Mononuclear cell (primary cell): Measurements from ENCODE around the gene LRCH2. TPM values are rescaled to one million over a fixed set of nuclear protein-coding genes. Genes with fewer than 3 reads are reported as not detected.

Source experiments
- H3K27me3 ChIP-seq: 2 replicates; pipeline ENCODE4 v1.6.0; 2011; ENCODE audit warnings: low read length, control low read depth; ENCODE audit not compliant: insufficient read depth
- H3K4me1 ChIP-seq: 2 replicates; pipeline ENCODE4 v1.5.1; 2011; ENCODE audit warnings: mild to moderate bottlenecking, low read length, control low read depth; ENCODE audit not compliant: insufficient read depth
- H3K4me3 ChIP-seq: 2 replicates; pipeline ENCODE4 v1.5.1; 2011; ENCODE audit warnings: mild to moderate bottlenecking, low read length, moderate library complexity
- H3K9me3 ChIP-seq: 2 replicates; pipeline ENCODE4 v1.5.1; 2011; ENCODE audit warnings: low read depth, mild to moderate bottlenecking, control low read depth, low read length
- total RNA-seq: library from RNA; depleted of rRNA; stranded (reverse); fragments of >200 nt; gene quantifications from one replicate; pipeline ENCODE4 v1.2.3, GENCODE V29; 2012

Gene LRCH2
- total RNA-seq, 1 donor: not detected

DNA sequence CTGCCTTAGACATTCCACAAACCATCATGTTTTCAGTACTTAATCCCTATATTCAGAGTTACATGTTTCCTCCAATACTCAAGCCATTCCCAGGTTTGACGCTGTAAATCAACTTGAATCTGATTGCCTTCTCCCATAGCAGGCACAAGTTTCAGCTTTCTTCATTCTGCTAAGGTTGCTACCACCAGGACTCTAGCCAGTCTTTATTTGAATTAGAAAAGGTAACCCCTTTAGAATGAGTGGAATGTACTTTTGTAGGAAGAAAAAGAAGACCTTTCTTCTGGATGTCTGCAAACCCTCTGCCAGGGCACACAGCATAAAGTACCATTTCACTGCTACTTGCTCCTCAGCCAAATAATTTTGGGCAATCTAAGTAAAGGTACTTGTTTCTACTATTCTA, 55.4 kb downstream of the LRCH2 start:
- H3K9me3 ChIP-seq: no peaks in the 10 kb centered on the region
- H3K4me1 ChIP-seq: no peaks in the 10 kb centered on the region
- no peak overlapping the region for H3K4me3 ChIP-seq
- H3K27me3 ChIP-seq: no peaks in the 10 kb centered on the region

DNA sequence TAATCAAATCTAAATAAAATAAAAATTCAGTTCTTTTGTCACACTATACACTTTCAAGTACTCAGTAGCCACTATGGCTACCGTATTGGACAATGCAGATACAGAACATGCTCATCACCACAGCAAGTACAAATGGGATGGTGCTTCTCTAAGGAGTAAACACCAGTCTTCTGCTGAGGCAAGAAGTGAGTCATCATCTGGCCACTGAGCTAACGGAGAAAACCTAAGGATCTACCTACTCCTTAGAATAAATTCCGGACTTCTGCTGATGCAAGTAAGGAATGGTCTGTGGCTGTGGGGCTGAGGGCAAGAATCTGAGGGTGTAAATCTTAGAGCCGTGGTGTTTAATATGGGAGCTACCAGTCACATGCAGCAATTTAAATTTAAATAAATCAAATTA, 56.0 kb downstream of the LRCH2 start:
- Histone ChIP-seq H3K9me3 (no peaks in the 10 kb centered on the region), H3K4me1 (no peaks in the 10 kb centered on the region), H3K4me3 (no peak overlapping the region), H3K27me3 (no peaks in the 10 kb centered on the region)

DNA sequence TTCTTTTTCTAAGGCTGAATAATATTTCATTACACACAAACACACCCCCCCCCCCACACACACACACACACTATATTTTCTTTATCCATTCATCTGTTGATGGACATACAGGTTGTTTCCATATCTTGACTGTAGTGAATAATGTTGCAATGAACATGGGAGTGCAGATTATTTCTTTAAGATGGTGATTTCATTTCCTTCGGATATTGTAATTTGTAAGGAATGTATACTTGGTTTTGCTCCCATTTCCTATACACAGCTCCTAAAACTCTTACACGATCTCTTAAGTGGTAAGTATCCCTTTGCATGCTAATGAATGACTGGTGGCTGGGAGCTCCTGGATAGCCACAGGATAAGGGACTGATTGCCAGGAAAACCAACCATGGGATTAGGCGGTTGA, 59.3 kb downstream of the LRCH2 start:
- no peaks in the 10 kb centered on the region for H3K27me3 ChIP-seq
- H3K4me3 ChIP-seq: no peak overlapping the region
- no peaks in the 10 kb centered on the region for H3K9me3 ChIP-seq

DNA sequence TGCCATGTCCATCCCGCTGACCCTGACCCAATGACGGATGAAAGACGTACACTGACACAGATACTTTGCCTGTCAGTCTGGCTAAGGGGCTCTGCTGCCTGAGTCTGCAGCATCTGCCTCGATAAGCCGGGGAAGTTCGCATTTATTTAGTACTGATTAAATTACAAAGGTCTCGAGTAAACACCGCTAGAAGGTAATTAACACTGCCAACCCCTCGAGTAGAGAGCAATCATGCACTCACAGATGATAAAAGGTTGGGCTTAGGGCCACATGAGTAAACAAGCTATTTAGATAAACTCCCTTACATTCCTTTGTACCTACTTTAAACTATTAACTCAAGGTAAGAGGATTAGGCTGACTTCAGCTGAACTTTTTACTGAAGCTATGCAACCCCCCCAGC, 60.7 kb downstream of the LRCH2 start:
- Histone ChIP-seq H3K4me3 (no peak overlapping the region), H3K27me3 (no peaks in the 10 kb centered on the region), H3K9me3 (no peaks in the 10 kb centered on the region), H3K4me1 (no peaks in the 10 kb centered on the region)

More for the DNA sequence above, 59.3 kb downstream of the LRCH2 start:
- H3K4me1 ChIP-seq: no peaks in the 10 kb centered on the region

DNA sequence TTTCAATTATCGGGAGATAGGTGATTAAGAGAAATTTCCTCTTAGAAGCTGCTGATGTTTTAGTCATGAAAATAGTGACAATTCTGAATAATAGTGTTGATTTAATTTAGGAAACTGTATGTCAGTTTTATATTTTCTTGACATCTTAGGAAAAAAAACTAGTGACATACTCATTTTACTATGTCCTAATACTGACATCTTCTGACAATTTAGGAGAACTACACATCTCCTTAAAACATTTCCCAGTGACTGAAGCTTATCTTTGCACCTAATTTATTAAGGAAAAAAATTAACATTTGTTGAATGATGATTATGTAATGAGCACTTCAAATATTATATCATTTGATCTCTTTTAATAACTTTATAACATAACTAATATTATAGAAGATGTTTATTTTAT, 86.7 kb downstream of the LRCH2 start:
- no peaks in the 10 kb centered on the region for H3K9me3 ChIP-seq
- no peak overlapping the region for H3K4me3 ChIP-seq
- no peaks in the 10 kb centered on the region for H3K4me1 ChIP-seq

DNA sequence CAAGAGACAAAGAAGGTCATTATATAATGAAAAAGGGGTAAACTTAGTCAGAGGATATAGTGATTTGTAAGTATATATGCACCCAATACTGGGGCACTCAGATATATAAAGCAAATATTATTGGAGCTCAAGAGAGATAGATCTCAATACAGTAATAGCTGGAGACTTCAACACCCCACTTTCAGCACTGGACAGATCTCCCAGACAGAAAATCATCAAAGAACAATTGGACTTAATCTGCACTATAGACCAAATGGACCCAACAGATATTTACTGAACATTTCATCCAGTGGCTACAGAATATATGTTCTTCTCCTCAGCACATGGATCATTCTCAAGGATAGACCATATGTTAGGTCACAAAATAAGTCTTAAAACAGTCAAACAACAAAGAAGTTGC, 91.8 kb downstream of the LRCH2 start:
- Histone ChIP-seq H3K4me3 (no peak overlapping the region), H3K27me3 (no peaks in the 10 kb centered on the region), H3K9me3 (no peaks in the 10 kb centered on the region), H3K4me1 (no peaks in the 10 kb centered on the region)

More for the DNA sequence above, 86.7 kb downstream of the LRCH2 start:
- no peaks in the 10 kb centered on the region for H3K27me3 ChIP-seq

DNA sequence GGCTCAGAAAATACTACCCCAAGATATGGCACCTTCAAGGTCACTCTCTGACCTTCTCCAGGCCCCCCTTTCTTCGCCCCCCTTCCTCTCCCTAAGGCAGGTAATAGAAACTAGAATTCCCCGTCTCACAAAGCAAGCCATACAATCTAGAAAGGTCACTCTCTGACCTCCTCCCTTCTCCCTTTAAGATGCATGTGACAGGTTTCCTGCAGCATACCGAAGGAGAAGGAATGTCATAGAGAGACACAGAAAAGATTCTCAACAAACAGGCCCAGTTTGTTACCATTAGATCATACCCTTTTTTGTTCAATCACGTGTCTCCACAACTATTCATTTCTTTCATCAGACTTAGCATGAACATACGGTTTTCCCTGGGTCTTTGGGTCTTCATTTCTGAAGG, 95.9 kb downstream of the LRCH2 start:
- Histone ChIP-seq H3K9me3 (no peaks in the 10 kb centered on the region), H3K4me1 (no peaks in the 10 kb centered on the region), H3K27me3 (no peaks in the 10 kb centered on the region), H3K4me3 (no peak overlapping the region)

DNA sequence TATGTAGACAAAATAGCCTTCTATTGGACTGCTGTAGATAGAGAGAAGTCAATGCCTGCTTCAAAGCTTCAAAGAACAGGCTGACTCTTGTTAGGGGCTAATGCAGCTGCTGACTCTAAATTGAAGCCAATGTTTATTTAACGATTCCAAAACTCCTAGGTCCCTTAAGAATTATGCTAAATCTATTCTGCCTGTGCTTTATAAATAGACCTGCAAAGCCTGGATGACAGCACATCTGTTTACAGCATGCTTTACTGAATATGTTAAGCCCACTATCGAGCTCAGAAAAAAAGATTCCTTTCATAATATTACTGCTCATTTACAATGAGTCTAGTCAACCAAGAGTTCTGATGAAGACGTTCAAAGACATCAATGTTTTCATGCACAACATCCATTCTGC, 99.5 kb downstream of the LRCH2 start:
- H3K27me3 ChIP-seq: no peaks in the 10 kb centered on the region
- H3K9me3 ChIP-seq: no peaks in the 10 kb centered on the region
- H3K4me1 ChIP-seq: no peaks in the 10 kb centered on the region
- no peak overlapping the region for H3K4me3 ChIP-seq

DNA sequence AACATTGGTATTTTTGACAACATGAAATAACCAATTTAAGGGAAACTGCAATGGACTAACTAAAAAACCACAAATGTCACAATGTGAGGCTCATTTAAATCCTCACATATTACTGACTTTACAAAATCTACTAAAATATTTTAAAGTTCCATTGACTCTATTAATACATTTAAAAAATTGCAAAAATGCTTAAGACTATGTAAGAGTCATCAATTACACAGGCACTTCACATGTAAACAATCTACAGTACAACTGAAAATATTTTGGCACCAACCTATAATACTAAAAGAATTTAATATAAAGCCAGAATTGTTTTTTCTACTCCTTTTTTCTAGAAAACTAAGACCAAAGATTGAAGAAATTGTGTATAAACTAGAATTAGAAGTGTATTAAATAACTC, 121.5 kb downstream of the LRCH2 start:
- H3K27me3 ChIP-seq: no peaks in the 10 kb centered on the region
- H3K9me3 ChIP-seq: no peaks in the 10 kb centered on the region
- no peak overlapping the region for H3K4me3 ChIP-seq
- no peaks in the 10 kb centered on the region for H3K4me1 ChIP-seq

DNA sequence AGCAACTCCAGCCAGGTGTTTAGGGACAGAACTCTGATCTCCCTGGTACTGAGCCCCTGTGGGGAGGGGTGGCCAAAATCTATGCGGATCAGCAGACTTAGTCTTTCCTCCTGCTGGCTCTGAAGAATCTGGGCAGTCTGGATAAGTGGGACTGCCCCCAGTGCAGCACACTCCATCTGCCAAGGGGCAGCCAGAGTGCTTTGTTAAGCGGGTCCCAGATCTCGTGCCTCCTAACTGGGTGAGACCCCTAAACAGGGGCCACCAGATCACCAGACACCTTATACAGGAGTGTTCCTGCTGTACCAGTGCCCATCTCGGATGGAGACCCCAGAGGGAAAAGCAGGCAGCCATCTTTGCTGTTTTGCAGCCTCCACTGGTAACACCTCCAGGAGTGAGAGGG, 135.0 kb downstream of the LRCH2 start:
- no peaks in the 10 kb centered on the region for H3K27me3 ChIP-seq
- H3K9me3 ChIP-seq: no peaks in the 10 kb centered on the region
- no peak overlapping the region for H3K4me3 ChIP-seq
- no peaks in the 10 kb centered on the region for H3K4me1 ChIP-seq

DNA sequence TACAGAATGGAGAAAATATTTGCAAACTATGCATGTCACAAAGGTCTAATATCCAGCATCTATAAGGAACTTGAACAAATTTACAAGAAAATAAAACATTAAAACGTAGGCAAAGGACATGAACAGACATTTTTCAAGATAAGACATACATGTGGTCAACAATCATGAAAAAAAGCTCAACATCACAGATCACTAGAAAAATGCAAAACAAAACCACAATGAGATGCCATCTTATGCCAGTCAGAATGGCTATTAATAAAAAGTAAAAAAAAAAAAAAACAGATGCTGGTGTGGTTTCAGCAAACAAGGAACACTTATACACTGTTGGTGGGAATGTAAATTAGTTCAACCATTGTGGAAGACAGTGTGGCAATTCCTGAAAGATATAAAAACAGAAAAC, 140.7 kb downstream of the LRCH2 start:
- Histone ChIP-seq H3K27me3 (no peaks in the 10 kb centered on the region), H3K4me3 (no peak overlapping the region), H3K9me3 (no peaks in the 10 kb centered on the region), H3K4me1 (no peaks in the 10 kb centered on the region)

DNA sequence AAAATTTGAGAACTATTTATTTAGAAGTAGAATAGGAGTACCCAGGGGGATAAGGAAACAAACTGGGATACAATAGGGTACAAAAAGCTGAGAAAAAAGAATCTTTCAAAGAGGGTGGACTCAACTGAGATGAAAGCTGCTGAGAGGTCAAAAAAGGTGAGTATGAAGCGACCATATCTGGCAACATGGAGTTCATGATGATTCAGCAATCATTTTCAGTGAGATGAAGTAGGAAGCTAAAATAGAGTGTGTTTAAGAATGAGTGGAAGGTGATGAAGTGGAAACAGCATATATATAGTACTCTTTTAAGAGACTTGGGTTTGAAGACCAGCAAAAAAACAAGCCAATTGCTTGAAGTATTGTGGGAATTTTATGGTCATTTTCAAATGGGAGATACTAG, 144.5 kb downstream of the LRCH2 start:
- no peaks in the 10 kb centered on the region for H3K4me1 ChIP-seq
- H3K4me3 ChIP-seq: no peak overlapping the region
- no peaks in the 10 kb centered on the region for H3K27me3 ChIP-seq
- H3K9me3 ChIP-seq: no peaks in the 10 kb centered on the region

DNA sequence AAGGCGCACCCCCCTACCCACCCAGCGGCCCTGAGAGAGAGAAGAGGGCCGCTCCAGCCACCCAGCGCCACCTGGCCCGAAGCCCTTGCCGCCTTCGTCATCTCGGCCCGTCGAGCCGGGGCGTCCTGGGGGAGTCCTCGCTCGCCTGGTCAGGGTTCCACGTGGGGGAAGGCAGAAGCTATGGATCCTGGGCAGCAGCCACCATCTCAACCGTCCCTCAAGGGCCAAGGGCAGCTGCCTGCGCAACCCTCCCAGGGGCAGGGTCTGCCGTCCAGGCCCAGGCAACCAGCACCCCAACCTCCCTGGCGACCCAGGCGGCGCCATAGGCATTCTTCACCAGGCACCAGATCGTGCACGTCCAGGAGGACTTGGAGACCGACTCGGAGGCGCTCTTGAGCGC, 165.0 kb downstream of the LRCH2 start:
- H3K9me3 ChIP-seq: no peaks in the 10 kb centered on the region
- H3K4me3 ChIP-seq: no peak overlapping the region
- no peaks in the 10 kb centered on the region for H3K4me1 ChIP-seq
- no peaks in the 10 kb centered on the region for H3K27me3 ChIP-seq

DNA sequence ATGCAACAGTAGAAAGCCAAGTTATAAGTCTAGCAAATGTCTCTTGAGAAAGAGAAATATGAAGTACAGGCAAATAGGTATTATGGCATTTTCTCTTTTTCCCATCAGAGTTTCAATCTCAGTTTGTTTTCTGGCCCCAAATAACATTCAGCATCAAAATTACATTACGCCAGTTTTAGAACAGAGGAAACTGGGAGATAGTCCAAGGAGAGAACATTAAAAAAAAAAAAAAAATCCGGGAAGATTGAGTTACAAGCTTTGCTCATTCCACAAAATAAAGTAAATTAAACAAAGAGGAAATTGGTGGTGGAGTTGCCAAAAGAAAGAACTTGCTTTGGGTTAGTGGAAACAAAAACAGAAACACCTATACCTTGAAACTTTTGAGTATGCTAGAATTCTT, 166.1 kb downstream of the LRCH2 start:
- Histone ChIP-seq H3K4me3 (no peak overlapping the region), H3K4me1 (no peaks in the 10 kb centered on the region), H3K27me3 (no peaks in the 10 kb centered on the region), H3K9me3 (no peaks in the 10 kb centered on the region)

DNA sequence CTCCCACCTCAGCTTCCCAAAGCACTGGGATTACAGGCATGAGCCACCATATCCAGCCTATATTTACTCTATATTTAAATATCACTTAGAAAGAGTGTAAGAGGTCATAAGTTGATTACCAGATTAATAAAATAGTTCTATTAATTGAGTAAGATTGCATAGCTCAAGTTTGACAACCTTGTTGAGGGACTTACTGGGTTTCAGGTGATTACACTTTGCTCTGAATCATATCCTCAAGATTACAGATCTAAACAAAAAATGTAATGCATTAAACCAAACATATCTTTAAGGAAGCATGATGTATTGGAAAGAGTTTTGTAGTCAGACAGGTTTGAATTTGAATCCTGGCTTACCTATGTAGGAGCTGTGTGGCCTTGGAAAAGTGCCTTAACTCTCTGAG, 168.6 kb downstream of the LRCH2 start:
- no peaks in the 10 kb centered on the region for H3K4me1 ChIP-seq
- H3K27me3 ChIP-seq: no peaks in the 10 kb centered on the region
- no peak overlapping the region for H3K4me3 ChIP-seq
- H3K9me3 ChIP-seq: no peaks in the 10 kb centered on the region
